WERI-Rb-1 (cell line): ENCODE measurements around the gene GPSM3.
A peak's percentile ranks its signal among the peaks of the same experiment; 100 is the strongest.

ENCODE experiments used
- DNase-seq: peaks from one replicate; pipeline ENCODE4 v3.0.0-alpha.2; 2020
- H3K27ac ChIP-seq: fragments of 250-450 bp; sonication (Bioruptor Pico); 2 replicates; pipeline ENCODE4 v1.5.1; 2020; ENCODE audit warnings: mild to moderate bottlenecking, moderate library complexity
- H3K27me3 ChIP-seq: fragments of 250-450 bp; sonication (Bioruptor Pico); 2 replicates; pipeline ENCODE4 v1.5.1; 2021; ENCODE audit warnings: mild to moderate bottlenecking, low read depth, moderate library complexity; ENCODE audit not compliant: insufficient read depth, severe bottlenecking
- H3K36me3 ChIP-seq: fragments of 250-450 bp; sonication (Bioruptor Pico); 2 replicates; pipeline ENCODE4 v1.5.1; 2020; ENCODE audit warnings: mild to moderate bottlenecking, moderate library complexity
- H3K4me3 ChIP-seq: 2 replicates; pipeline ENCODE4 v1.5.1; 2011; ENCODE audit warnings: low read depth, mild to moderate bottlenecking, control low read depth, low read length
- H3K9me3 ChIP-seq: fragments of 250-450 bp; sonication (Bioruptor Pico); 2 replicates; pipeline ENCODE4 v1.5.1; 2021; ENCODE audit warnings: mild to moderate bottlenecking, moderate library complexity; ENCODE audit not compliant: severe bottlenecking
- CTCF ChIP-seq: IDR thresholded peaks from 2 replicates; pipeline ENCODE4 v1.5.1; 2011; ENCODE audit warnings: low read depth, mild to moderate bottlenecking, control low read depth, inconsistent platforms, low read length

The GPSM3 gene

GRCh38 chr6:32192608-32193039, at the start of gene GPSM3:
Gene GPSM3, minus strand, starts transcription at chr6:32192643. Its CDS starts 130 bp downstream, at chr6:32192513.
- Histone ChIP-seq H3K27ac (no peak within 1 kb of the TSS), H3K36me3 (peaks cover 13% of the 10 kb centered on the region), H3K9me3 (no peaks in the 10 kb centered on the region), H3K4me3 (no peak within 1 kb of the TSS), H3K27me3 (no peaks in the 10 kb centered on the region)
- no peak for TF ChIP-seq CTCF
- no peak for DNase-seq

- TF ChIP-seq CTCF = no peak
- H3K4me3 ChIP-seq = no peak overlapping the region
- DNase-seq = no peak
Measured at GRCh38 chr6:32240686-32241085, 48.2 kb upstream of the GPSM3 start.

GRCh38 chr6:32239462-32239861, 47.0 kb upstream of the GPSM3 start:
- no peaks in the 10 kb centered on the region for H3K36me3 ChIP-seq
- H3K27me3 ChIP-seq = peaks cover 3% of the 10 kb centered on the region
- no peak for DNase-seq
- no peak overlapping the region for H3K27ac ChIP-seq
- H3K9me3 ChIP-seq = no peaks in the 10 kb centered on the region
- no peak for TF ChIP-seq CTCF
- no peak overlapping the region for H3K4me3 ChIP-seq

More at GRCh38 chr6:32240686-32241085, 48.2 kb upstream of the GPSM3 start:
- no peaks in the 10 kb centered on the region for H3K9me3 ChIP-seq
- H3K27me3 ChIP-seq = peaks cover under 1% of the 10 kb centered on the region
- H3K27ac ChIP-seq = no peak overlapping the region
- H3K36me3 ChIP-seq = no peaks in the 10 kb centered on the region

DNA sequence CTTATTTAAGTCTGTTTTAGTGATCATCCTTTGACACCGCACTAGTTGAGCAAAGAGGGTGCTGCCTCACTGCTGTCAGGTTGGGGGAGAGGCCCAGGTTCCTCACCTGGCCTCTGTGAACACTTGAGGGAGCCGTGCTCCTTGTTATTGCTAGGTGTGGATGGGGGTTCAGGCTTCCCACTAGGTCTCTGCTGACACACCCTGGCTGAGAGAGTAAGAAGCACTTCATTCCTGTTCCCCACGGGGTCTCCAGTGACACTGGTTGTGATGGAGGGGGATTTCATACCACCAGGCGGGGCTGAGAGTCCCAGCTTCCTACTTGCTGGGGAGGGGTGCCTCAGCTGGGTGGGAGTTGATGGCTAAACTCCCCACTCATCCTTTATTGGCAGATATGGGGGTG, 42.5 kb upstream of the GPSM3 start:
- H3K27me3 ChIP-seq = peaks cover 3% of the 10 kb centered on the region
- no peak overlapping the region for H3K27ac ChIP-seq
- TF ChIP-seq CTCF = peak; percentile 74
- DNase-seq = peak; percentile 38
- no peaks in the 10 kb centered on the region for H3K36me3 ChIP-seq
- no peaks in the 10 kb centered on the region for H3K9me3 ChIP-seq
- no peak overlapping the region for H3K4me3 ChIP-seq

DNA sequence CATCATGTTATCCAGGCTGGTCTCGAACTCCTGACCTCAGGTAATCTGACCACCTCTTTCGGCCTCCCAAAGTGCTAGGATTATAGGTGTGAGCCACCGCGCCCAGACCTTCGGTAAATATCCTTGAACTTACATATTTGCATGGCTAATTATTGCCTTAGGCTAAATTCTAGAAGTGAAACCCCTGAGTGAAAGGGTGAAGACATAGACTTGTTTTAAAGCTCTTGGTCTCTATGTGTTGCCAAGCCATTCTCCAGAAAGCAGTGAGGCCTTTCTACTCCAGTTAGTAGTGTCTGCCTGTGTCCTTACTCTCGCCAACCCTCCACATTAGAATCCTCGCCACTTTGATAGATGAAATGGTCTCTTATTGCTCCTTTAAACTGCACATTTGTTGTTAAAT, 34.0 kb upstream of the GPSM3 start:
- DNase-seq = no peak
- H3K4me3 ChIP-seq = no peak overlapping the region

More for the DNA sequence above, 34.0 kb upstream of the GPSM3 start:
- no peaks in the 10 kb centered on the region for H3K36me3 ChIP-seq
- H3K9me3 ChIP-seq = no peaks in the 10 kb centered on the region
- no peak overlapping the region for H3K27ac ChIP-seq
- H3K27me3 ChIP-seq = peaks cover 4% of the 10 kb centered on the region
- TF ChIP-seq CTCF = no peak
